GM12878 (cell line): ENCODE measurements around the gene RRBP1. TPM values are rescaled to one million over a fixed set of nuclear protein-coding genes. Genes with fewer than 3 reads are reported as not detected.

Experiments
- ATAC-seq: fragments of 200-7000 bp; cut with Tn5 transposase; 3 replicates; pipeline ENCODE4 v1.9.1; 2020; ENCODE audit warnings: mild to moderate bottlenecking, moderate library complexity
- BruUV-seq: library from RNA; stranded (reverse); fragments of 400-500 nt; replicated peaks from 2 replicates; lab custom pipeline; 2021; lab: Mats Ljungman, UMichigan
- CTCF ChIA-PET: fragments of 300-600 bp; sonication (Branson Sonifier 250); formaldehyde crosslinking; extraction: SDS; loops from one replicate; lab custom pipeline; 2021; ENCODE audit warnings: inconsistent platforms; lab: Yijun Ruan, JAX
- POLR2A ChIA-PET: fragments of 350-600 bp; formaldehyde crosslinking; extraction: SDS; loops from one replicate; lab custom pipeline; 2021; ENCODE audit warnings: inconsistent platforms; lab: Charles Lee
- RAD21 ChIA-PET: fragments of 300-600 bp; sonication (Branson Sonifier 250); formaldehyde crosslinking; loops from one replicate; lab custom pipeline; 2023; ENCODE audit warnings: antibody characterized with exemption; ENCODE audit not compliant: unreplicated experiment; lab: Charles Lee
- SMC1A ChIA-PET: fragments of 300-600 bp; sonication (Branson Sonifier 250); formaldehyde crosslinking; loops from one replicate; lab custom pipeline; 2023; ENCODE audit not compliant: unreplicated experiment, uncharacterized antibody; lab: Charles Lee
- DNase-seq: peaks from one replicate; pipeline ENCODE4 v3.0.0-alpha.2; 2011; ENCODE audit warnings: low read depth, low spot score
- FAIRE-seq: peaks from 3 replicates; lab custom pipeline; 2011; peaks lifted over from hg19 to GRCh38; lab: Jason Lieb, UNC
- H2AFZ ChIP-seq: 2 replicates; pipeline ENCODE4 v1.6.0; 2011; ENCODE audit warnings: low read depth, low read length, control low read depth; ENCODE audit not compliant: control insufficient read depth
- H3K27ac ChIP-seq: 2 replicates; pipeline ENCODE4 v1.5.1; 2011; ENCODE audit warnings: control low read depth; ENCODE audit not compliant: control insufficient read depth, insufficient read depth
- H3K27me3 ChIP-seq, 2 experiments: replicated peaks in 1 of 2; 2 replicates each; pipeline versions ENCODE4 v1.6.0 to v1.6.1; 2011; ENCODE audit warnings: low read length in 1 of 2; ENCODE audit not compliant: control insufficient read depth in 2 of 2, insufficient read depth in 2 of 2
- H3K36me3 ChIP-seq, 2 experiments: 2 replicates each; pipeline ENCODE4 v1.5.1; 2011; ENCODE audit warnings: low read length in 1 of 2; ENCODE audit not compliant: control insufficient read depth in 2 of 2, insufficient read depth in 2 of 2
- H3K4me1 ChIP-seq: 2 replicates; pipeline ENCODE4 v1.6.1; 2011; ENCODE audit warnings: mild to moderate bottlenecking, low read length, moderate library complexity, mixed read lengths; ENCODE audit not compliant: control insufficient read depth, insufficient read depth
- H3K4me2 ChIP-seq: 2 replicates; pipeline ENCODE4 v1.6.0; 2011; ENCODE audit warnings: control low read depth; ENCODE audit not compliant: control insufficient read depth, insufficient read depth
- H3K4me3 ChIP-seq: fragments of 200-600 bp; sonication (generic); 2 replicates; pipeline ENCODE4 v1.5.1; 2016
- H3K79me2 ChIP-seq: 2 replicates; pipeline ENCODE4 v1.6.0; 2011; ENCODE audit warnings: low read length; ENCODE audit not compliant: control insufficient read depth, insufficient read depth
- H3K9ac ChIP-seq: 2 replicates; pipeline ENCODE4 v1.8.0; 2011; ENCODE audit warnings: low read length, control low read depth, mixed read lengths; ENCODE audit not compliant: control insufficient read depth, insufficient read depth
- H3K9me3 ChIP-seq: replicated peaks from 3 replicates; pipeline ENCODE4 v1.5.1; 2011; ENCODE audit warnings: mild to moderate bottlenecking, low read length; ENCODE audit not compliant: control insufficient read depth, insufficient read depth
- H4K20me1 ChIP-seq: 2 replicates; pipeline ENCODE4 v1.6.0; 2011; ENCODE audit not compliant: control insufficient read depth, insufficient read depth
- BHLHE40 ChIP-seq, 2 experiments: fragments of 450-650 bp in 1 of 2; IDR thresholded peaks; 2 replicates each; pipeline ENCODE4 v1.6.1; 2011 to 2017; ENCODE audit warnings: low read depth in 2 of 2, borderline replicate concordance in 1 of 2, improper control_type of control experiment in 1 of 2, low read length in 1 of 2, mild to moderate bottlenecking in 1 of 2
- BMI1 ChIP-seq: fragments of 450-650 bp; IDR thresholded peaks from 2 replicates; pipeline ENCODE4 v1.6.1; 2016; ENCODE audit warnings: mild to moderate bottlenecking, moderate library complexity, borderline replicate concordance
- E2F4 ChIP-seq: IDR thresholded peaks from 2 replicates; pipeline ENCODE4 v1.6.1; 2012; ENCODE audit warnings: low read depth, low read length, improper control_type of control experiment
- EGR1 ChIP-seq, 2 experiments: IDR thresholded peaks; 1 replicate in 1 of 2; 2 replicates in 1 of 2; pipeline ENCODE4 v1.6.1; 2011 to 2012; ENCODE audit warnings: low read depth in 2 of 2, low read length in 2 of 2, borderline replicate concordance in 1 of 2, mild to moderate bottlenecking in 1 of 2, moderate library complexity in 1 of 2
- GATAD2B ChIP-seq: fragments of 450-650 bp; conservative IDR thresholded peaks from 2 replicates; pipeline ENCODE4 v1.6.1; 2017; ENCODE audit warnings: low read depth, mild to moderate bottlenecking, moderate library complexity
- IRF3 ChIP-seq: fragments of 450-650 bp; IDR thresholded peaks from 2 replicates; pipeline ENCODE4 v1.6.1; 2014; ENCODE audit warnings: mild to moderate bottlenecking
- JUND ChIP-seq: IDR thresholded peaks from 2 replicates; pipeline ENCODE4 v1.6.1; 2012; ENCODE audit warnings: low read depth, mild to moderate bottlenecking, low read length, improper control_type of control experiment, moderate library complexity
- LARP7 ChIP-seq: fragments of 450-650 bp; IDR thresholded peaks from 2 replicates; pipeline ENCODE4 v1.6.1; 2017; ENCODE audit warnings: mild to moderate bottlenecking
- NFYB ChIP-seq: IDR thresholded peaks from 2 replicates; pipeline ENCODE4 v1.6.1; 2011; ENCODE audit warnings: low read depth, mild to moderate bottlenecking, low read length, improper control_type of control experiment, moderate library complexity; ENCODE audit not compliant: insufficient read depth
- NR2F1 ChIP-seq: fragments of 450-650 bp; conservative IDR thresholded peaks from 2 replicates; pipeline ENCODE4 v1.6.1; 2017; ENCODE audit warnings: mild to moderate bottlenecking
- PAX8 ChIP-seq: fragments of 450-650 bp; IDR thresholded peaks from 2 replicates; pipeline ENCODE4 v1.6.1; 2017; ENCODE audit warnings: mild to moderate bottlenecking, moderate library complexity
- RAD51 ChIP-seq: fragments of 450-650 bp; IDR thresholded peaks from 2 replicates; pipeline ENCODE4 v1.6.1; 2016; ENCODE audit warnings: moderate library complexity, mild to moderate bottlenecking, inconsistent platforms
- REST ChIP-seq: IDR thresholded peaks from 2 replicates; pipeline ENCODE4 v1.6.1; 2012; ENCODE audit warnings: mild to moderate bottlenecking, low read depth, low read length
- SUZ12 ChIP-seq: fragments of 200-600 bp; sonication (generic); IDR thresholded peaks from one replicate; pipeline ENCODE4 v1.6.1; 2018; ENCODE audit warnings: antibody characterized with exemption, mild to moderate bottlenecking; ENCODE audit not compliant: unreplicated experiment
- YY1 ChIP-seq: IDR thresholded peaks from 2 replicates; pipeline ENCODE4 v1.6.1; 2011; ENCODE audit warnings: low read depth, mild to moderate bottlenecking, low read length
- WGBS: methylation state at CpG from one replicate; pipeline ENCODE4 v1.1.6; 2016; ENCODE audit warnings: low lambda C conversion rate; ENCODE audit not compliant: insufficient replicate concordance, insufficient coverage; ENCODE audit errors: missing lambda C conversion rate; 5-methylcytosine and 5-hydroxymethylcytosine counted together
- in situ Hi-C: fragments of 300-500 bp; cut with MboI; formaldehyde crosslinking; loops from 9 replicates; pipeline ENCODE4 v1.14.3; 2018; ENCODE audit warnings: mixed read lengths
- intact Hi-C: fragments of 100-400 bp; cut with micrococcal nuclease; formaldehyde crosslinking; loops from one replicate; pipeline ENCODE4 v1.14.2; 2022; ENCODE audit not compliant: unreplicated experiment
- polyA plus RNA-seq, 11 experiments: library from polyadenylated mRNA; depleted of rRNA in 4 of 11; unstranded in 6 of 11; stranded (reverse) in 5 of 11; fragments of >200 nt; fragmentation: Nextera tagmentation in 4 of 11; fragmentation: Illumina TruSeq in 1 of 11; extraction: Ambion mirVana in 4 of 11; extraction: Trizol in 1 of 11; gene quantifications; 1 replicate in 1 of 11; 2 replicates in 10 of 11; pipeline versions ENCODE4 v1.2.1 to v1.2.3, GENCODE V29; 2011 to 2016; ENCODE audit warnings: inconsistent platforms in 2 of 11, missing spikeins in 2 of 11, low read depth in 1 of 11
- total RNA-seq, 4 experiments: library from RNA; depleted of rRNA in 3 of 4; stranded (reverse); fragments of >200 nt in 3 of 4; fragmentation: Illumina TruSeq in 1 of 4; extraction: Trizol in 1 of 4; gene quantifications; 2 replicates each; pipeline versions ENCODE4 v1.2.1 to v1.2.3, GENCODE V29; 2013 to 2021

RRBP1 gene
- total and polyA plus RNA-seq, 10 of the 15 experiments (the other 5 are each of a cell fraction or from before 2014, with no cell fraction given), result 1.2 to 57.4 (median 24.6) TPM

GRCh38 chr20:17569616-17570346 is 112.3 kb downstream of the RRBP1 start, which contains the start of gene DSTN:
DSTN (plus strand) TSS chr20:17570075; CDS start chr20:17570209, 134 bp downstream.
- Histone ChIP-seq H3K4me1 (peaks cover 4% of the 10 kb centered on the region), H3K9me3 (no peaks in the 10 kb centered on the region), H3K79me2 (peaks cover 11% of the 10 kb centered on the region), H3K36me3 (no peaks in the 10 kb centered on the region), H4K20me1 (no peaks in the 10 kb centered on the region), H3K27ac (peak within 1 kb of the TSS; percentile 45), H3K4me2 (peak within 1 kb of the TSS; percentile 94), H3K27me3 (no peaks in the 10 kb centered on the region), H3K9ac (peak within 1 kb of the TSS; percentile 64; the same call in 1 of the 2 replicates), H3K4me3 (peak within 1 kb of the TSS; percentile 98), H2AFZ (peak within 1 kb of the TSS; percentile 68)
- intact Hi-C loops (no loop called here), in situ Hi-C loops (no loop called here)
- under 1% methylated on average over 62 of the region's 70 CpGs for WGBS
- ChIA-PET RAD21 (interaction anchor here (0.7 to 2.4 kb wide), 9 partner anchors 21 to 426 kb away, joined by 3 to 18 read pairs (median 4); partner anchors contain the start of gene RRBP1), POLR2A (interaction anchor here (0.6 to 2.0 kb wide), 4 partner anchors 32 to 426 kb away, joined by 3 to 9 read pairs (median 6); no protein-coding TSS in a partner anchor), SMC1A (interaction anchor here (0.7 to 2.0 kb wide), 8 partner anchors 20 to 112 kb away, joined by 3 to 7 read pairs (median 4); partner anchors contain the start of gene RRBP1), CTCF (interaction anchor here (0.6 to 3.0 kb wide), 11 partner anchors 11 to 395 kb away, joined by 3 to 16 read pairs (median 7); partner anchors contain the start of gene RRBP1)
- peak; percentile 94 for ATAC-seq
- BruUV-seq, result no TSS peak
- FAIRE-seq, result peak; percentile 81
- DNase-seq, result peak; percentile 38
- TF ChIP-seq REST (no peak), RAD51 (no peak), NFYB (no peak), JUND (no peak), GATAD2B (peak; percentile 76; the same call in 1 of the 2 replicates), SUZ12 (no peak), BMI1 (peak; percentile 98), LARP7 (peak; percentile 93), E2F4 (no peak), PAX8 (no peak), NR2F1 (peak; percentile 43; the same call in 1 of the 2 replicates), YY1 (no peak), EGR1 (IDR thresholded peaks at IDR 0.05; ENCODE audit: borderline replicate concordance in 1 of 2, low read depth in 2 of 2, low read length in 2 of 2) (peak in 1 of 2 experiments; percentile 69; a peak in 2 of 3 replicates), BHLHE40 (IDR thresholded peaks at IDR 0.05; ENCODE audit: borderline replicate concordance in 1 of 2, low read depth in 2 of 2, low read length in 1 of 2) (peak in 1 of 2 experiments; percentile 54; a peak in 1 of 4 replicates), IRF3 (no peak)
